ENCODE data around the gene SPINT3. TPM values are rescaled to one million over a fixed set of nuclear protein-coding genes. Genes with fewer than 3 reads are reported as not detected.

Gene SPINT3
- total RNA-seq, 1 donor from 2014 or later: not detected

DNA sequence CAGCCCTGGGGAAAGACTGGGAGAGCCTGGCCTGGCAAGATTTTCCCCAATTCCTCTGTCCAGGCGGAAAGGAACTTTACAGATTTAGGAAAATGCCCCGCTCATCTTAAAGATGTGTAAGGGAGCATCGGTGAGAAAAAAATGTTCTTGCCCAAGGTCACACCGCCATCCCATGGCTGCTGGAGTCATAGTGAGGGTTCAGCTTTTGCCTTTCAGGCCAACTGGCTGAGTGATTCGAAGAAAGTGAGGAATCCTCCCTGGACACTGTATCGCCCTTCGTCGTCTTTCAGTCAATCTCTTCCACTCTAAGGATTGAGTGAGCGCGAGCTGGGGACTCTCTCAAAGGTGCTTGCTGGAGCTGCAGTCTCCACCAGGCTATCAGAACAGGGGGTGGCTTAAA is 44.5 kb downstream of the SPINT3 start:
- Histone ChIP-seq H3K36me3 (no peaks in the 10 kb centered on the region), H3K4me1 (peaks cover 20% of the 10 kb centered on the region), H3K9me3 (no peaks in the 10 kb centered on the region), H3K27ac (peak overlapping the region; percentile 74), H3K4me3 (peak overlapping the region; percentile 46), H3K27me3 (peaks cover 28% of the 10 kb centered on the region)
- ATAC-seq (no peak), DNase-seq (no peak)
- intact Hi-C loops (cut with DNase I): no loop called here
- no peak for TF ChIP-seq CTCF (IDR thresholded peaks at IDR 0.05)

DNA sequence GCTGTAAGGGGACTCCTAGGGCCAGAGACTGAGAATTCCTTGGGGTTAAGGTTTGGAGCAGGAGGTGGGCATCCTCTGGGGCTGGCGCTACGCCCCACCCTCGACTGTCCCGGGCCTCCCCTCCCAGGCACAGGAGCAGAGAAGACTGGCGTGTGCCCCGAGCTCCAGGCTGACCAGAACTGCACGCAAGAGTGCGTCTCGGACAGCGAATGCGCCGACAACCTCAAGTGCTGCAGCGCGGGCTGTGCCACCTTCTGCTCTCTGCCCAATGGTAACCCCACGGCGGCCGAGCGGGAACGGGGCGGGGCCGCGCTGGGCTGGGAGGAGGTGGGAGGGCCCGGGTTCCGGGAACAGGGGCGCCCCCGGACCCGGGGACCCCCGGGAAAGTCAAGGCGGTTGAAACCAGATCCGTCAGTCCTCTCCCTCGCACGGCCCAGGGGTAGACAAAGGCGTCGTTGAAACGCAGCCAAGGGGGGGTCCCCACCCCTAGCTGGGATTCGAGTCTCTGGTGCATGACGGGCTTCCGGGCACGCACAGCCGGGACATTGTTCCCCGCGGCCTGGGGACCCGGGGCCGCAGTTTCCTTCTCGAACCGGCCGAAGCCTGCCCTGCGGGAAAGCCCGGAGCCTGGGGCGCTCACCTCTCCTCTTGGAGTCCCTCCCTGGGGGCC is 45.0 kb downstream of the SPINT3 start:
- H3K4me3 ChIP-seq: peak overlapping the region; percentile 46
- DNase-seq: peak; percentile 90
- TF ChIP-seq CTCF (IDR thresholded peaks at IDR 0.05): no peak
- H3K27me3 ChIP-seq: peaks cover 28% of the 10 kb centered on the region
- H3K4me1 ChIP-seq: peaks cover 20% of the 10 kb centered on the region
- intact Hi-C loops (cut with DNase I): no loop called here
- ATAC-seq: peak; percentile 91
- no peaks in the 10 kb centered on the region for H3K36me3 ChIP-seq
- no peaks in the 10 kb centered on the region for H3K9me3 ChIP-seq
- H3K27ac ChIP-seq: peak overlapping the region; percentile 74

DNA sequence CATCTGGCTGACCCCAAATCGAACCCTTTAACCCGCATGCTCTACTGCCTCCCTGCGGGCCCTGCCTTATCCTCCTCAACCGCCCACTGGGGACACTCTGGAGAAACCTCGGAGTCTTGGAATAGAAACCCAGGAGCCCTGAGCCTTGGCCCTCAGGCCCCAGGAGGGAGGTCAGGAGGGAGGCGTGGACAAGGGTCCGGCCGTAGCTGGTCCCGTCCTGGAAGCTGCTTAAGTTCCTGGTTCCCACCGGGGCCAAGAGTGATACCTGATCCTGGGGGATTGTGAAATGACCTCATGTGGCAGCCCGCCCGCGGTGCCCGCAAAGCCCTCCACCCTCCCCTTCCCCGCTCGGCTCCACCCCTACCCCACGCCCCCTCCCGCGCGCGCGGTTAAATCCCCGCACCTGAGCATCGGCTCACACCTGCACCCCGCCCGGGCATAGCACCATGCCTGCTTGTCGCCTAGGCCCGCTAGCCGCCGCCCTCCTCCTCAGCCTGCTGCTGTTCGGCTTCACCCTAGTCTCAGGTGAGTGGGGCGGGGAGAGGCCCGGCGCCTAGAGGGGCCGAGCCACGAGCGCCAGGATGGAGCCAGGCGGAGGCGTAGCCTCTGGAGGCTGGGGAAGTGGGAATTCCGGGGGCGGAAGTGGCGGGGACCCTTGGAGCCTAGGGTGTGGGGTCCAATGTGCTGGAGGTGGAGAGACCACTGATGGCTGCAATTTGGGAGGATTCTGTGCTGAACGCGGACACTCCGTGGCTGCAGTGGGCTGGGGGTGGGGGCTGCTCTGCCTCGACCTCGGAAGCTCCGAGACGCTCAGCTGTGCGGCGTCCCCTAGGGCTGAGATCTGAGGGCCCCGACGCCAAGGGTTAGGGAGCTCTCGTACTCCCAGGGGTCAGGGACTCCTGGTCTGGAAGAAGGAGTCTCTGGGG is 45.8 kb downstream of the SPINT3 start, which contains the start of gene WFDC2:
Gene WFDC2 (plus strand): TSS at position 418 of the 926 bp plus-strand sequence. CDS start 29 bp downstream, at position 447.
- Histone ChIP-seq H3K36me3 (no peaks in the 10 kb centered on the region), H3K27ac (peak within 1 kb of the TSS; percentile 74), H3K9me3 (no peaks in the 10 kb centered on the region), H3K4me1 (peaks cover 20% of the 10 kb centered on the region), H3K4me3 (peak within 1 kb of the TSS; percentile 46), H3K27me3 (peaks cover 28% of the 10 kb centered on the region)
- no peak for TF ChIP-seq CTCF (IDR thresholded peaks at IDR 0.05)
- DNase-seq: peak; percentile 90
- peak; percentile 74 for ATAC-seq
- intact Hi-C loops (cut with DNase I): no loop called here

- Histone ChIP-seq H3K9me3 (no peaks in the 10 kb centered on the region), H3K27ac (no peak overlapping the region), H3K4me3 (no peak overlapping the region), H3K4me1 (peaks cover 20% of the 10 kb centered on the region), H3K27me3 (peaks cover 28% of the 10 kb centered on the region), H3K36me3 (no peaks in the 10 kb centered on the region)
- DNase-seq (no peak), ATAC-seq (peak; percentile 18)
- intact Hi-C loops (cut with DNase I): no loop called here
- no peak for TF ChIP-seq CTCF (IDR thresholded peaks at IDR 0.05)
These were observed 47.6 kb downstream of the SPINT3 start for GRCh38 chr20:45467861-45468260.

DNA sequence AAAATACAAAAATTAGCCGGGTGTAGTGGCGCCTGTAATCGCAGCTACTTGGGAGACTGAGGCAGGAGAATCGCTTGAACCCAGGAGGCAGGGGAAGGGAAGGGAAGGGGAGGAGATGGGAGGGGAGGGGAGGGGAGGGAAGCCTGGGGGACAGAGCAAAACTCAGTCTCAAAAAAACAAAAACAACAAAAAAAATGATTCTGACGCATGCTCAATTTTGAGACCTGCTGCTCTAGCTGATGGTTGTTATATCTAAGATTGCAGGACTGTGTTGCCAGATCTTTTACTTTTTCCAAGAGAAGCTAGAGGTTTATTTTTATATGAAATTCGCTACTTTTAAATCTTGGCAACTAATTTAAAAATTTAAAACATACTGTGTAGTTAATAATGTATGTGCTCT is 48.2 kb downstream of the SPINT3 start:
- TF ChIP-seq CTCF (IDR thresholded peaks at IDR 0.05): no peak
- Histone ChIP-seq H3K27ac (no peak overlapping the region), H3K27me3 (peaks cover 28% of the 10 kb centered on the region), H3K36me3 (no peaks in the 10 kb centered on the region), H3K4me3 (no peak overlapping the region), H3K9me3 (no peaks in the 10 kb centered on the region), H3K4me1 (peaks cover 20% of the 10 kb centered on the region)
- intact Hi-C loops (cut with DNase I): no loop called here
- DNase-seq: no peak
- ATAC-seq: no peak
